Brain microvascular endothelial cell (primary cell): Measurements from ENCODE around the gene MYO10.

Source experiments
- DNase-seq: peaks from one replicate; pipeline ENCODE4 v3.0.0-alpha.2; 2020
- H3K27ac ChIP-seq: fragments of 250-450 bp; sonication (Bioruptor Pico); 2 replicates; pipeline ENCODE4 v1.5.1; 2020; ENCODE audit warnings: mild to moderate bottlenecking, moderate library complexity
- H3K27me3 ChIP-seq: fragments of 250-450 bp; sonication (Bioruptor Pico); replicated peaks from 2 replicates; pipeline ENCODE4 v1.5.1; 2020; ENCODE audit warnings: mild to moderate bottlenecking
- H3K36me3 ChIP-seq: fragments of 250-450 bp; sonication (Bioruptor Pico); replicated peaks from 2 replicates; pipeline ENCODE4 v1.5.1; 2020; ENCODE audit warnings: mild to moderate bottlenecking
- H3K4me3 ChIP-seq: 2 replicates; pipeline ENCODE4 v1.5.1; 2011; ENCODE audit warnings: low read depth, mild to moderate bottlenecking, control low read depth, low read length, moderate library complexity
- CTCF ChIP-seq: IDR thresholded peaks from 2 replicates; pipeline ENCODE4 v1.5.1; 2011; ENCODE audit warnings: low read depth, mild to moderate bottlenecking, moderate library complexity, low read length, control low read depth, inconsistent platforms; ENCODE audit errors: missing control alignments
- in situ Hi-C: cut with HindIII; loops from 2 replicates; pipeline ENCODE4 v1.10.0; 2017; ENCODE audit warnings: low sequenced_read_pairs, low pct_ligation_motif_present

Gene MYO10

GRCh38 chr5:16812911-16813310, 123.2 kb downstream of the MYO10 start:
- in situ Hi-C loops = no loop called here
- Histone ChIP-seq H3K27ac (no peak overlapping the region), H3K4me3 (no peak overlapping the region), H3K36me3 (peaks cover 13% of the 10 kb centered on the region), H3K27me3 (no peaks in the 10 kb centered on the region)
- peak; percentile 37 for TF ChIP-seq CTCF
- peak; percentile 51 for DNase-seq

GRCh38 chr5:16812448-16812847, 123.6 kb downstream of the MYO10 start:
- Histone ChIP-seq H3K27ac (no peak overlapping the region), H3K27me3 (no peaks in the 10 kb centered on the region), H3K36me3 (peaks cover 10% of the 10 kb centered on the region), H3K4me3 (no peak overlapping the region)
- in situ Hi-C loops = no loop called here
- TF ChIP-seq CTCF = no peak
- no peak for DNase-seq

- no peak for DNase-seq
- in situ Hi-C loops = no loop called here
- no peak for TF ChIP-seq CTCF
- H3K36me3 ChIP-seq = peaks cover 5% of the 10 kb centered on the region
- no peak overlapping the region for H3K27ac ChIP-seq
- H3K4me3 ChIP-seq = no peak overlapping the region
- no peaks in the 10 kb centered on the region for H3K27me3 ChIP-seq
Measured at GRCh38 chr5:16810208-16810854, 125.8 kb downstream of the MYO10 start.

- Histone ChIP-seq H3K4me3 (no peak overlapping the region), H3K27me3 (no peaks in the 10 kb centered on the region), H3K36me3 (peaks cover 5% of the 10 kb centered on the region), H3K27ac (no peak overlapping the region)
- peak; percentile 71 for DNase-seq
- in situ Hi-C loops = no loop called here
- no peak for TF ChIP-seq CTCF
Measured at GRCh38 chr5:16809395-16810207, 126.5 kb downstream of the MYO10 start.

- H3K27me3 ChIP-seq = no peaks in the 10 kb centered on the region
- no peak for DNase-seq
- in situ Hi-C loops = no loop called here
- H3K36me3 ChIP-seq = peaks cover 5% of the 10 kb centered on the region
- no peak overlapping the region for H3K4me3 ChIP-seq
- H3K27ac ChIP-seq = no peak overlapping the region
- TF ChIP-seq CTCF = no peak
Measured at GRCh38 chr5:16809010-16809394, 127.1 kb downstream of the MYO10 start.
